22Rv1 (cell line): ENCODE data around the gene COL5A1.
"Not testable (repeated sequence)": the region's sequence is repeated elsewhere in the genome, so short reads cannot be mapped to it uniquely, and the experiment has no call there.

Experiments used
- CTCF ChIP-seq: fragments of 450-650 bp; IDR thresholded peaks from 2 replicates; pipeline ENCODE4 v1.5.1; 2017; ENCODE audit warnings: mild to moderate bottlenecking
- ZFX ChIP-seq: fragments of 450-650 bp; IDR thresholded peaks from 2 replicates; pipeline ENCODE4 v1.6.1; 2017; ENCODE audit warnings: antibody characterized with exemption, borderline replicate concordance

DNA sequence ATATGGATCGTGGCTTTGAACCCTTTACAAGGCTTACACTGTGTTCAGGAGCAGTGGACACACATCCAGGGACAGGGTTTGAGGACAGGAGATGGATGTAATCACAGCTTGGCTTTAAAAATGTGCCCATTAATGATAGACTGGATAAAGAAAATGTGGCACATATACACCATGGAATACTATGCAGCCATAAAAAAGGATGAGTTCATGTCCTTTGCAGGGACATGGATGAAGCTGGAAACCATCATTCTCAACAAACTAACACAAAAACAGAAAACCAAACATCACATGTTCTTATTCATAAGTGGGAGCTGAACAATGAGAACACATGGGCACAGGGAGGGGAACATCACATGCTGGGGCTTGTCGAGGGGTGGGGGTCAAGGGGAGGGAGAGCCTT lies 215.8 kb downstream of the COL5A1 start:
- not testable (repeated sequence) for TF ChIP-seq CTCF, ZFX
